Breast epithelium (tissue), 3 donors: ENCODE measurements around the gene MYL7.

Experiments
- CTCF ChIP-seq, 3 donors: fragments of 450-650 bp; IDR thresholded peaks; one replicate each; pipeline ENCODE4 v1.5.1; 2016 to 2017; ENCODE audit warnings: antibody characterized with exemption in 3 of 3, mild to moderate bottlenecking in 3 of 3, moderate library complexity in 3 of 3
- POLR2A ChIP-seq: fragments of 450-650 bp; IDR thresholded peaks from one replicate; pipeline ENCODE4 v1.6.1; 2016; ENCODE audit warnings: antibody characterized with exemption, mild to moderate bottlenecking, moderate library complexity
- POLR2AphosphoS5 ChIP-seq, 3 donors: sonication (generic); formaldehyde crosslinking; IDR thresholded peaks; one replicate each; pipeline ENCODE4 v1.6.1; 2017; ENCODE audit warnings: antibody characterized with exemption in 3 of 3

DNA sequence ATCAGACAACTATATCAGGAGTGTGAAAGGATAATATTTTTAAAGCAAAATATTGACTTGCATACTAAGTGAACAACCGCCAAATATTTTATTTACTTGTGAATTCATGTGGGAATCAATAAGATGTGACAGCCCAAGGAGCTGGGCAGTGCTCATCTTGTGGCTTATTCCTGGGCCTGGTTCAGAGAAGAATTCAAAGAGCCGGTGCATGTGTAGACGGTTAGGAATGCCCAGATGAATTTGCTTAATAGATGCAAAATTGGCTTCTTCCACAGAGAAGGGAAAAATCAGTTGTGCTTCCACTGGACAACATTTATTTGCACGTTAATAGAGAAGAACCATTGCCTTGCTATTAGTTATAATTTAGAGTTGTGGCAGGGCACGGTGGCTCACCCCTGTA is 4.4 kb downstream of the MYL7 start:
- TF ChIP-seq POLR2A, result no peak
- no peak for TF ChIP-seq CTCF (IDR thresholded peaks at IDR 0.05)
- TF ChIP-seq POLR2AphosphoS5 (IDR thresholded peaks at IDR 0.05), result no peak
